ENCODE data around the gene RFNG.

RFNG gene

GRCh38 chr17:82012640-82013295 is 38.8 kb downstream of the RFNG start:
- no peak for DNase-seq

GRCh38 chr17:82012261-82012639 is 39.4 kb downstream of the RFNG start:
- no peak for DNase-seq

DNA sequence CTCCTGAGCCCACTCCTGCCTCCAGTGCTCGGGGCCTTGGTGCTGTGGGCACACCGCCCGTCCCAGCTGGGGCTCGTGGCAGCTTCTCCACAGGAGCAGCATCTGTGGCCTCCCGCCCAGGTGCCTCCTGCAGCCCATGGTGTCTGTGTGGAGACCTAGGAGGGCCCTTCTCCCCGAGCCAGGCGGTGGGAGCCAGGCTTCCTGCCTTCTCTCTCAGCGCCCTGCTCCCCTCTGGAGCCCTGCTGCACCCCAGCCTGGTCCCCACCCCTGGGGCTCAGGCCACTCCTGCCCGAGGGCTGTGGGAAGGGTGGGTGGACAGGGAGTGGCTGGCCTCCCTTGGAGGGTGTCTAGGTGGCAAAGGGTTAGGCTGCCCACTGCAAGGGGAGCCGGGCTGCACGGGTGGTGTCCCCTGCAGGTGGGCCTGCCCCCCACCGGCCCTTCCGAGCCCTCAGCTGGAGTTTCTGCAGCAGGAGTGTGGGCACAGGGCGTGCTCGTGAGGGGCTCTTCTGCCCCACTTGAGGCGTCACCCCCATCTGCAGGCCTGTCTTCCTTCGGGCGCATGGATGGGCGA is 39.9 kb downstream of the RFNG start:
- DNase-seq: no peak

DNA sequence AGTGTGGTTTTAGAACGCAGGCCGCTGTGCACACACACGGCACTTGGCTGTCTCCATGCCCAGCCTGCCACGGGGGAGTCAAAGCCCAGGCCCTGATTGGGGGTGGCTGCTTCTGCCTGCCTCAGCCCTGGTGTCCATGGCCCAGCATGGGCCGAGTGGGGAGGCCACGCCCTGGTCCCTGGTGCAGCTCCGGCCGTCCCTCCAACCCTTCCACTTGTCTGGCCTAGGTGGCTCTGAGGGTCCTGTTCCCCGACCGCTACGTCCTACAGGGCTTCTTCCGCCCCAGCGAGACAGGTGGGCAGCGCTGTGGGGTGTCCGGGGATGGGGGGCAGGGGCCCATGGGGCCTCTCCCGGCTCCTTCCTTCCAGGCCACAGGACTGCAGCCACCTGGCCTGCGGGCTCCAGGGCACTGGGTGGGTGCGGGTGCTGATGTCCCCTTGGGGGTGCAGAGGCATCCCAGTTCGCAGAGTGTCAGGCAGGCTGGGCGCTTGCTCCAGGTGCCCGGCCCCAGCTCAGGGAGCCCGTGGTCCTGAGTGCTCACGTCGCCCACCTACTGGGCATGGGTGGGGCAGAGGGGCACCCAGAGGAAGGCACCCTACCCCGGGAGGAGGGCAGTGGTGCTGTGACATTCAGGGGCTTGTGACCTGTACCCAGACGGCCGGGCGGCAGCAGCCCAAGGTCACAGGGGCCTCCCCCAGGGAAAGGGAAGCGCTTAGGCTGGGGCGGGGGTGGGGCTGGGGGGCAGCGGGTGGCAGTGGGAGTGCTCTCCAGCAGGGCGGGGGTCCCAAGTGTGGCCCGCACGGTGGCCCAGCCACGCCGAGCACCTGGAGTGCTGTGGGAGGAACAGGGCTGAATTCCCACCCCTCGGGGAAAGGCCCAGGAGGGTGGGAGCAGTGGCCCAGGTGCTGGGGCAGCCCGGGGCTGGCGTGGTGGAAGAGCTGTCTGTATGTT is 40.8 kb downstream of the RFNG start:
- DNase-seq: no peak

GRCh38 chr17:82009413-82009812 is 42.2 kb downstream of the RFNG start:
- no peak for DNase-seq

GRCh38 chr17:82008941-82009405 is 42.6 kb downstream of the RFNG start:
- no peak for DNase-seq

GRCh38 chr17:82008258-82008940 is 43.2 kb downstream of the RFNG start:
- no peak for DNase-seq

DNA sequence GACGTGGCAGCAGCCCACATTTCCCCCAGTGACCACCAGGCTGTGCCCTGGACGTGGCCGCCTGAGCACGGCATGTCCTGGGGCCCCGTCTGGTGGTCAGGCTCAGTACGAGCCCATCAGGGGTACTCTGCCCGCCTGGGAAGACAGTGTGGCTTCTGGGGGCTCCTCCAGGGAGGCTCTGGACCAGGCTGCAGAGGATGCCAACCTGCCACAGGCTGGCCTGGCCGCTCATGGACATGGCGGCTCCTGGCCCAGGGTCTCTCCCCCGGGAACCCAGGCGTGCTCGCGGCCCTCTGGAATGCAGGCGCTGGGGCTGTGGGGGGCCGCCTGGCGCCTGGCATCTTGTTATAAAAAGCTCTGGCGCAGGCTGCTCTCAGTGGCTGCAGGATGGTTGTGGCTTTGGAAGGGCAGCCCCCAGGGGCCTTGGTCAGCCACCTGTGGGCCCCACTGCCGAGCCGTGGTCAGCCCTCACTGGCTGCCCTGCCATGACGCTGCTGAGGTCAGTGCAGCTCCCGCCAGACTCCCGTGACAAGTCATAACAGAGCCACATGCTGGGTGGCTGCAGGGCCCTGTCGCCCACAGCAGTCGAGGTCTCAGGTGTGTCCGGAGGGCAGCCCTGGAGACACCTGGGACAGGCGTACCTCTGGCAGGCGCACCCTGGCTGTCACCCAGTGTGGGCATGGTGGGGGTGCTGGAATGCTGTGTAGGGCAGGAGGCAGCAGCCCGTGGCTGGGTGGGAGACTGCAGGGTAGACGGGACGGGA is 43.9 kb downstream of the RFNG start:
- DNase-seq: no peak

DNA sequence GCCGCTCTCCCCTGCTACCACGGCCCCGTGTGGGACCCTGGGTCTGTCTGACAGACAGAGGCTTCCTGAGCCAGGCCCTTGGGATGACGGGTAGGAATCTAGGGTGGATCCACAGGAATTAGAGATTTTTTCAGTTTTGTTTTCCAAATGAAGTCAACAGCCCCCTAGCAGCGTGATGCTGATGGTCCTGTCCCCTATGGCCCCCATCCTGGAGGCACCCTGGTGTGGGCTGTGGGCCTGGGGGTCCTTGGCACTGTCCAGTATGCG is 44.5 kb downstream of the RFNG start:
- no peak for DNase-seq

DNA sequence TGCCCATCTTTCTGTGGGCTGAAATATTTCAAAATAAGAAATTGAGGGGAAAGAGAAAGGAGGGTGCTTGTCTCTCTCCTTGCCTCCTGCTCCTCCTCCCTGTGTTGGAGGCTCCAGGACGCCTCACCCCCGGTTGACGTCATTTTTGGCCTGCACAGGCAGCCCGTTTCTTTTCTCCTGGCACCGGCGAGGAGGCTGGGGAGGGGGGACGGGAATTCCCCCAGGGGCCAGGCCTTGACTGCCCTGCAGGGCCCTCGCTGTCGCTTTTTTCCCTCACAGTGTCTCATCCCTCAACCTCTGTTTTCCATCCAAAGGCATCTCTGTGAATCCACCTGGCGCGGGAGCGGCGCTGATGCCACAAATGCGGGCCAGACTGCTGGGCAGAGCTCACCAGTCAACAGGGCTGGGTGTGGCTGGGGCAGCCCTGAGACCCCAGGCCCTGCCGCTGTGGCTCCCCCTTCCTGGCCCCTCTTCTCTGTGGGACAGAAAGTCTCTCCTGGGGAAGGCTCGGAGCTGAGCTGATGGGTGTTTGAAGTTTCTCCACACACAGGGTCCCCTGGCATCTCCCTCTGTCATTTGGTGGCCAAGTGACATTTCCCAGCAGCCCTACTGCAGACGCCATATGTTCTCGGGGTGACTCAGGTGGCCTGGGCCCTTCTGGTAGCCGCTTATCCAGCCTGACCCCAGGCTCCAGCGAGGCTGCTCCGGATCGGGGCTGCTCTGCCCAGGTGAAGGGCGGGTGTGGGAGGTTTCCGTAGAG is 45.0 kb downstream of the RFNG start:
- no peak for DNase-seq

GRCh38 chr17:82005701-82006348 is 45.8 kb downstream of the RFNG start:
- DNase-seq: no peak

- DNase-seq: no peak
Observed at GRCh38 chr17:82004517-82005455, 46.8 kb downstream of the RFNG start.

- DNase-seq: no peak
Observed at GRCh38 chr17:82003411-82004381, 47.9 kb downstream of the RFNG start.

DNA sequence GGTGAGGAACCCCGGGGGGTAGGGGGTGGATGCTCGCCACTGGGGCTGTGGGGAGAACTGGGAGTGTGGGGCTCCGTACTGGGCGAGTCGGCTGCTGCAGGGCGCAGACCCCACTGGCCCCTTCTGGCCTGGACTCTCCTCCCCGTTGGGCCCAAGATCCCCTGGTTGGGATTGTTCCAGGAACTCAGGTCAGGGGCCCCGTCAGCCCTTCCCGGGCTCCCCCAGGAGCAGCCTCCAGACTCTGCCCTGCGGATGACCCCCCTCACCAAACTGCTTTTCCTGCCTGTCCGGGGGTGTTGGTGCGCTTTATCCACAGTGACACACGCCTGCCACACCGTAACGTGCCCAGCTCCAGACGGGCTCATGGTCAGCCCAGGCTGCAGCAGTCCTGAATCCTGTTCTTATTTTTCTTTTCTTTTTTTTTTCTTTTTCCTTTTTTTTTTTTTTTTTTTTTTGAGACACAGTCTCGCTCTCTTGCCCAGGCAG is 50.0 kb downstream of the RFNG start:
- no peak for DNase-seq

DNA sequence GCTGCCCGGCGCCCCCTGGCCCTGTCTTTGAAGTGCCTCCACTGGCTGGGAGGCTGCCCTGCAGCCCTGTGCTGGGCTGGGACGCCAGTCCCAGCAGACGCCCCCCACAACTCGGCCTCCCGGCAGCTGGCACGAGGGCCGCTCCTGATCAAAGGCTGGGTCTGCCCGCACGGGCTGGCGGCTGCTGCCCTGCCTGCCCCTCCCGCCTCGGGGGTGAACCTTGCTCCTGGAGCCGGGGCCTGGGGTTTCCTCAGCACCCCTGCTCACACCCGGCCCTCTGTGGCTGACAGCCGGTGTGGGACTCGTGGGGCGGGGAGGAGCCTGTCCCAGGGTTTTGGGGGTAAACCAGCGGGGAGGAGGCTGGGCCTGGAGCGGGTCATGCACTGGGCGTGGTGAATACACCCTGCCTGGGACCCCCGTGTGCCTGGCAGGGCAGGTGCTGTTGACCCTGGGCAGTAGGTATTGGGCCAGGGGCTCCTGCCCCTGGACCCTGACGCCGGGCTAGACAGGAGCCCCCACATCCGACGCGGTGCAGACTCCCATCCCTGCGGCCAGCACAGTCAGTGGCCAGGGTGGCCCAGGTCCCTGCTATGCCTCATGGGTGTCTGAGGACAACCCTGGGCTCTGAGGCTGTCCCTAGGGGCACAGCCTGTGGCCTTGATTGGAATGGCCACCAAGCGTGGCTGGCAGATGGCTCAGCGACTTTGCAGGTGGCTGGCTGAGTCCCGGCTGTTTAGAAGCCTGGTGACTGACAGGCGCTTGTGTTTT is 50.6 kb downstream of the RFNG start:
- DNase-seq: no peak

- no peak for DNase-seq
Observed at GRCh38 chr17:81999976-82000802, 51.4 kb downstream of the RFNG start.

DNA sequence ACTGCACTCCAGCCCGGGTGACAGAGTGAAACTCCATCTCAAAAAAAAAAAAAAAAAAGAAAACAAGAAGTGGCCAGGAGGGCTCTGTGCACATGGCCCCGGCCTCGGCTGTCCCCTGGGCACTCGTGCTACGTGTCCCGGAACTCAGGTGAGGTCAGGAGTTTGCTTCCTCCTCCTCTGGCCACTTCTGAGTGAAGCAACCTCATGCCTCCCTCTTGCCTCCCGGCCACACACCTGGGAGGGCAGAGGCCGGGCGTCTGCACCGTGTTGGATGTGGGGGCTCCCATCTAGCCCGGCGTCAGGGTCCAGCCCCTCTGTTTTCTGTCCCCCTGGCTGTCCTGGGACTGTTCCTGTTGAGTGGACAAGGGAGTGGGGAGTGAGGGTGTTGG is 52.0 kb downstream of the RFNG start:
- no peak for DNase-seq
